ENCODE data around the gene ZC3H12A.
A peak's percentile ranks its signal among the peaks of the same experiment; 100 is the strongest.

Gene ZC3H12A
- 19.5 to 772 (median 35.4) reads per million in 17 experiments for total RNA-seq

GRCh38 chr1:37474046-37474696, at the start of gene ZC3H12A:
ZC3H12A (plus strand) TSS chr1:37474580; CDS start chr1:37475497, 917 bp downstream.
- DNase-seq = peak; percentile 97 to 99 (median 98)

GRCh38 chr1:37425221-37425620, 49.2 kb upstream of the ZC3H12A start:
- no peak for DNase-seq

DNA sequence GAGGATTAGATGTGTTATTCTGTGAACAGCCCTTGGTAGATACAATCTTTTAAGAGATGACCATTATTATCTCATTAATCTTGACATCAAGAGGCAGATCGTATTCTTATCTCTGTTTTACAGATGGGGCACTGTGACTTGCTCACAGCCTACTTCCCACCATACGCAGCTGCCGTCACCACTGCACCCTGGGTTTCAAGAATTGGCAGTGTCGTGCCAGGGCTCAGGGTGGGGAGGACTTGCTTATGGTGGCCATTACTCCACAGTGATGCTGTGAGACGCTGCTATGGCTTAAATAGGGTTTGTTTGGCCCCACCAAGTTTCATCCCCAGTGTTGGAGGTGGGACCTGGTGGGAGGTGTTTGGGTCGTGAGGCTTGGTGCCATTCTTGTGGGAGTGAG, 45.4 kb upstream of the ZC3H12A start:
- no peak for DNase-seq

DNA sequence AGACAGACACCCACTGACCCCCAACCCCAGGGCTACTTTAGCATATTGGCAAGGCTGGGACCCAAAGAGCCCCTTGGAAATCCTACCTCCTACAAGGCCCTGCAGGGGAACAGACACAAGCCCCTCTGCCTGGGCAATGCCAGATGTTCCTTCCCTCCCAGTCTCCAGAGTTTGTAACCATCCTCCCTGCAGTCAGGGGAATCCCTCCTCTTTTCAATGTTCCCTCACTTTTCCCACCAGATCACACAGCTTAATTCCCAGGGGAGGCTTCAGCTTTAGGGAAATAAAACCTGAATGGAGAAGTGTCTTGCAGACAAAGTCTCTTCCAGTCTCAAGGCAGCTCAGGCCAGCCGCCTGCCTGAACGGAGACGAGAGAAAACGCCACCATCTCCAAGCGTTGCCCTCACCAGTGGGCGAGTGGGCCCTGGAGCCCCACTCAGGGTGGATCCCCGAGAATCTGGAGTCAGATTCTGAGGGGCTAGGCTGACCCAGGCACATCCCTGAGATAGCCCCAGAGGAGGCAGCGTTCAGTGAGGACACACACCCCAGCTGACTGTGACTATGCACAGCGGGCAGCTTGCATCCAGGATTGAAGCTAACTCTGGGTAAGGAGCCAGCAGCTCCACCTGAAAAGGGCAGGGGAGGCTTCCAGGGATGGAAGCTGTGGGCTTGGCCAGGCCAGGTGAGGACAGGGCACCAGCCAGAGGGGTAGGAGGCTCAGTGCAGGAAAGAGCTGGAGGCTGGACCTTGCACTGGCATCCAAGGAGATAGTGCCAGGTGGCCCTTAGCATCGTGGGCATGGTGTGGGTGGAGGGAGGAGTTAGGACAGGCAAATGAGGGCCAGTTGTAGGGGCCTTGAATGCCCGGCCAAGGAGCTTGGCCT, 44.0 kb upstream of the ZC3H12A start:
- no peak for DNase-seq

DNA sequence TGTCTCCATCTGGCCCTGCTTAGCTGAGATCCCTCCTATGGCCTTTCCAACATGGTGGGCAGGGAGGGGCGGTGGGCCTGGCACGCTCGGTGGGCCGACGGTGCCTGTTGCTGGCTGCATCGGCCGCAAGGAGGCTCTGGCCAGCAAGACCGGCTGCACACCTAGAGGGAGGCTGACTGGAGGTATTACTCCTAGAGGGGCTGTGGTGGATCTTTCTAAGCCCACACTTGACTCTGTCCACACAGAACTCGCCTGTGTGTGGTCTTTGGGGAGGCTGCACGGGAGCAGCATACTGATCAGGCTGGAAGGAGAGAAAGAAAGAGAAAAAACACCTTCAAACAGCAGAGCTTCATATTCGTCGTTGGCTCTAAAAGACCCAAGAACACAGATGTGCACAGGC, 41.7 kb upstream of the ZC3H12A start:
- no peak for DNase-seq

GRCh38 chr1:37433171-37433570, 41.2 kb upstream of the ZC3H12A start:
- DNase-seq = no peak

GRCh38 chr1:37434292-37435225, 39.8 kb upstream of the ZC3H12A start:
- DNase-seq = peak; percentile 72 to 87 (median 80)

DNA sequence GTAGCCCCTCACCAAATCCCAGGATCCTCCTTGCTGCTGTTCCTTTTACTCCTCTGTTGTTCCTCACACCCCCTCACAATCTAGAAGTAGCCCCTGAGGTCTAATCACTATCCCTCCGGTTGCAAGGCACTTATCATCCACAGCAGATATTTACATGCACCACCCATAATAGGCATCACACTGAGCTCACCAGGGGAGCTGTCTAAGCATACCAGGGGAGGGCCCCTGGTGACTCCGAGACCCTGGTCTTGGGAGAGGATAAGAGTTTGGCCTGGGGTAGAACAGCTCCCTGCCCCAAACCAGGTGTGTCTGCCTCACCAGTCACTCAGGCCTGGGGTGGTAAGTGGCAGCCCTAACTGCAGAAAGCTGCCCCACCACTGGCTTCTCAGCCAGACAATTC, 37.3 kb upstream of the ZC3H12A start:
- no peak for DNase-seq

- DNase-seq = no peak
Observed at GRCh38 chr1:37438037-37438868, 36.1 kb upstream of the ZC3H12A start.

DNA sequence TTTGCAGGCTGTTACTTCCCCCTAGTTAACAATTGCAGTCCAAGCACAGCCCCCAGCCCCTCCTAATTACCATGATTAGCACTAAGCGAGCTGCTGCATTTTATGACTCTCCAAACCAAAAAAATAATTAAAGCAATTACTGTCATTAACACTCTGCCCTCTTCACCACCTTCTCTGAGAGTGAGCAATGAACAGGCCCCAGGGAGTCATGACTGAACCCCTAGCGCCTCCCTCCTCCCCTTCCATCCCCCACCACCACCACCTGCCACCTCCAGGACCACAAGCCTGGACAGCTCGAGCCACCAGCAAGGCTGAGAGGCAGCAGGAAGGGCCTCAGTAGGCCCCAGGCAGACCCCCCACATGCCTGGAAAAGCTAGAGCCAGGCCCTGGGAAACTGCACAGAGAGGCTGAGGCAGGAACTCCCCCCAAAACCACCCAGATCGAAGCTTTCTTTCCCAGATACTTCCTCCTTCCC, 35.5 kb upstream of the ZC3H12A start:
- DNase-seq = no peak

DNA sequence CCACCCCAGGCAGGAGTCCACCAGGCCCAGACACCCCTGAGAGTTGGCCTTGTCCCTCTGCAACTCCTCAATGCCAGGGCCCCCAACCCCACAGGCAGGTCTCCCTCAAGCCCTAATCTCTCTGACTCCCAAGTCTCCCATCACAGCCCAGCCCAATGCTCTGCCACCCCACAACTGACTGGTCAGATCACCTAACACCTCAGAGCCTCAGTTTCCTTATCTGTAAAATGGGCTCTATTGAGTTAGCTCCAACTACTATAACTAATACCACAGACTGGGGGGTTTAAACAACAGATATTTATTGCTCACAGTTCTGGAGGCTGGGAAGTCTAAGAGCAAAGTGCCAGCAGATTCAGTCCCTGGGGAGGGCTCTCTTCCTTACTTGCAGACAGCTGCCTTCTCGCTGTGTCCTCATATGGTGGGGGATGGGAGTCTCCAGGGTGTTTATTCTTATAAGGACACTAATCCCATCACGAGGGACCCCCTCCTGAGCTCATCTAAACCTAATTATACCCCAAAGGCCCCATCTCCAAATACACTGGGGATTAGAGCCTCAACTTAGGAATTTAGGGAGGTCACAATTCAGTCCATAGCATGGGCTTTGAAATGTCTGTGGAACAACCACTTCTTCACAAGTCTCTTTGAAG, 34.9 kb upstream of the ZC3H12A start:
- no peak for DNase-seq

DNA sequence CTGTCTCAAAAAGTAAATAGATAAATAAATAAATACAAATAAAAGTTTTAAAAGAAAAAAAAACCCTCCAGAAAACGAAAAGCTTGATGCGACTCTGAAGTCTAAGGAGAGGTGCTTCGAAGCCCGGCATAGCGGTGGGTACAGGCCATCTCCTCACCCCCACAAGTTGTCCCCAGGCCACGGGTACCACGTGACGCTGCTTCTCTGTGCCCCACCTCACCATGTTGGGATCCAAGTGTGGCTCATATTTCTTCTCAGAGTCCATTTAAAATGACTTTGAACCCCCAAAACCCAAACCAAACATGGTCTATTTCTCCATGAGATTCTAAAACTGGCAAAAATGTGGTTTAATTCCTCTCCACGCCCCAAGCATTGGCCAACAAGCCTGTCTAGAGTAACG, 32.9 kb upstream of the ZC3H12A start:
- DNase-seq = no peak

DNA sequence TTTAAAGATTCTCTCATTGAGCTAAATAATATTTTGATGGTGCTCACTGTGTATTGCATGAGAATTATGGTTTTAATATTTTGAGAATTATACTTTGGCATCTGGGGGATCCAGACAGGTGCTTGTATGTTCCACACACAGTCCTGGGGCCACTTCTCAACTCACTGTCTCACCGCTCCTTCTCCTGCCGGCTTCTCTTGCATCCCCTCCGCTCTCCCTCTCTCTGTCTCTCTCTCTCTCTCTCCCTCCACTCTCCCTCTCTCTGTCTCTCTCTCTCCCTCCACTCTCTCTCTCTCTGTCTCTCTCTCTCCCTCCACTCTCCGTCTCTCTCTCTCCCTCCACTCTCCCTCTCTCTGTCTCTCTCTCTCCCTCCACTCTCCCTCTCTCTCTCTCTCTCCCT, 32.2 kb upstream of the ZC3H12A start:
- DNase-seq = no peak

- DNase-seq = no peak
Observed at GRCh38 chr1:37442644-37443043, 31.7 kb upstream of the ZC3H12A start.

DNA sequence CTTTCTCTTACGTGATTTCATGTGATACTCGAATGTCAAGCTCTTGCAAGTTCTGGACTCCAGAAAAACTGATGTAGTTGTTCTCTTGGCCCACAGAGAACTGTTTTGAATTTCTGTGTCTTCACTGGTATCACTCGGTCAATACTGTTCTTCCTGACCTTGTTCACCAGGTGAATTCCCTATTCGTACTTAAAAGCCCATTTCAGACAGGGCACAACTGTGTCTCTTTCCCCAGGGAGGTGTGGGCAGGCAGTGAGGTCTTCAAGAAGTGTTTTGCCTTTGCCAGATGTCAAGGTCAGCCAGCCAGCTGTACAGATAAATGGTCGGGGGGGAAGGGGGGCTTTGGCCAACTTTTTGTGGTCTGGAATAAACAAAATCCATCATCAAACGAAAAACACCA, 27.5 kb upstream of the ZC3H12A start:
- DNase-seq = no peak

GRCh38 chr1:37448185-37448584, 26.2 kb upstream of the ZC3H12A start:
- DNase-seq = no peak

DNA sequence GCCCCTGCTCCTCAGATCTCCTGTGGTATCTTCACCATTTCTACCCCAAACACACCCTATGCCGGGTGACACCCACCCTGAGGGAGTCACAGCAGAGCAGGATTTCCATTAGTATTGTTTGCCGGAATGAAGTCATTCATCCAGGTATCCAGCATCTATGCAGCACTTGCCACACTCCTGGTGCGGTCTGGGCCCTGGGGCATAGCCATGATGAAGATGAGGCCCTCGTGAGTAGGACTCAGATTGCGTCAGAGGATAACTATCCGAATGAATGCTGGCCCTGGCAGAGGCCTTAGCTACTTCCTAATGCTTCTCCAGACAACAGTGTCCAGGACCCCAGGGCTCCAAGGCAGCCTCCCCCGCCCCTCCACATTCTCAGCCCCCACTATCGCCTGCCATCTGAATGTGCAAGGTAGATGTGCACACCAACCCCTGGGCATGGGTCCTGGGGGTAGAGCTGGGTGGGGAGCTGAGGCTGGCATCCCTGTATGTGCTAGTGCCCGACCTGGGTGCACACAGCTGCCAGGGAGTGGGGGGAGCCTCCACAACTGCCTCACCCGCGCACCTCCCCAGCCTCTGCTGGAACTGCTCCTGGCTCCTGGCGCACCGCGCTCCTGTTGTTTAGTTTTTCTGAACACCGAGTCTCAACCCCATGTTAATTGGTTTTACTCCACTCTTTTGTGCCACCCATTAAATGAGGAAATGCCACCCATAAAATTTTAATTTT, 25.5 kb upstream of the ZC3H12A start:
- DNase-seq = no peak

GRCh38 chr1:37449936-37450335, 24.4 kb upstream of the ZC3H12A start:
- peak; percentile 68 to 80 (median 76) for DNase-seq

- DNase-seq = no peak
Observed at GRCh38 chr1:37452416-37452815, 22.0 kb upstream of the ZC3H12A start.

- no peak for DNase-seq
Observed at GRCh38 chr1:37453647-37454046, 20.7 kb upstream of the ZC3H12A start.

DNA sequence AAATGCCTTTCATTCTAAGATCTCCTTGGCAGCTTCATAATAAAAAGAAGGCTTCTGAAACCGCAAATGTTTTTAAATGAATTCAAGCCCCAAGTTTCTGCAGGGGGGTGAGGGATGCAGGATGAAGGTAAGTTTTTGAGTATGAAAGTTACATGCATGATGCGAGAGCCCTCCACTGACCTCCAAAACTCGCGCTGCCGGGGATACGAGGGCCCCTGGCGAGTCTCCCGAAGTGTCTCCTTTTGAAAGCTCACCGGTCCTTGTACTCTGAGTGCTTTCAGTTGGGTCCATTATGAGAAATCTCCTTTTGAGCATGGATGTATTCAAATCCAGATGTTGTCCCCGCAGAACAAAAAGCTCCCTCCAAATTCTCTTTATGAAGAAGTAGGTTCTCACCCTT, 18.9 kb upstream of the ZC3H12A start:
- no peak for DNase-seq

Measured in suppressor macrophage (primary cell).